KBM-7 (cell line): Measurements from ENCODE around the gene CRMP1.
"Not testable (repeated sequence)": the region's sequence is repeated elsewhere in the genome, so short reads cannot be mapped to it uniquely, and the experiment has no call there.

Source experiments
- DNase-seq: peaks from one replicate; pipeline ENCODE4 v3.0.0-alpha.2; 2015
- in situ Hi-C: fragments of 300-500 bp; cut with MboI; formaldehyde crosslinking; loops from 2 replicates; pipeline ENCODE4 v1.14.3; 2020; ENCODE audit warnings: low sequenced_read_pairs, low pct_unique_long_range_greater_than_20kb, mixed read lengths

Gene CRMP1

GRCh38 chr4:5866841-5867813 is 25.8 kb downstream of the CRMP1 start:
- in situ Hi-C loops: no loop called here
- no peak for DNase-seq

DNA sequence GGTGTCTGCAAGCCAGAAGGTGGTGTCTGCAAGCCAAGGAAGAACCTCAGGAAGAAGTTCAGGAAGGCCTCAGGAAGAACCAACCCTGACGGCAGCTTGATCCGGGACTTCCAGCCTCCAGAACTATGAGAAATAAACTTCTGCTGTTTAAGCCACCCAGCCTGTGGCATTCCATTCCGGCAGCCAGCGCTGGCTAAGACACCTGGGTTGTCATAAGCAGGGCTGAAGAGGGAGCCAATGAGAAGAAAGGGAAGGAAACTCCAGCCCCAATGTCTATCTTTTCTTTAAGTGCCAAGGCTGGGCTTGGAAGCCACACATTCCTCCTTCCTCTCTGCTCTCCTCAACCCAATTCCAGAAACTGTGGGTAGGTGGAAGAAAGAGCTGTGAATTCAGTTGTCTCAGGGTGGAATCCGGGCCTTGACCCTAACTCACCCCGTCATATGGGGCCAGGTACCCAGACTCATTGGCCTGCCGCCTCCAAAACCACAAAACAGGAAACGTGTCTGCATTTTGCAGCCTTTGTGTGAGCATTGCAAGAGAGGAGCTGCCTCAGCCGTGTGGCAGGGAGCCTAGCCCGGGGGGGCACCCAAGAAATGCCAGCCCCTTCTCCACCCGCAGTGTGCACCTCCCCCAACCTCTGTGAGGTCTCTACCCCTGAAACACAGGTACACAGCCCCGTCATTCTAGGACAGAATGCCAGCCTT is 26.8 kb downstream of the CRMP1 start:
- in situ Hi-C loops: no loop called here
- DNase-seq: peak; percentile 62

- in situ Hi-C loops: no loop called here
- DNase-seq: peak; percentile 33
Observed at GRCh38 chr4:5863461-5864113, 29.3 kb downstream of the CRMP1 start.

- in situ Hi-C loops: no loop called here
- DNase-seq: no peak
Observed at GRCh38 chr4:5858020-5858769, 34.7 kb downstream of the CRMP1 start.

DNA sequence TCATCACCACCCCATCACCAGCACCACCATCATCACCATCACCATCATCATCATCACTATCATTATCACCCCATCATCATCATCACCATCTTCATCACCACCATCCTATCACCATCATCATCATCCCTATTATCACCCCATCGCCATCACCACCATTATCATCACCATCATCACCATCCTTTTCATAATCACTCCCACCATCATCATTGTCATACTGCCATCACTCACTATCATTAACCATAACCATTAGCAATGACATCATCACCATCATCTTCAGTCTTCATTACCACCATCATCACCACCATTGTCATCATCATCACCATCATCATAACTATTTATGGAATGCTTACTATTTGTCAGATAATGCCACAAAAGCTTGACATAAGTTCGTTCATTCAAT is 35.7 kb downstream of the CRMP1 start:
- DNase-seq: no peak
- in situ Hi-C loops: no loop called here

DNA sequence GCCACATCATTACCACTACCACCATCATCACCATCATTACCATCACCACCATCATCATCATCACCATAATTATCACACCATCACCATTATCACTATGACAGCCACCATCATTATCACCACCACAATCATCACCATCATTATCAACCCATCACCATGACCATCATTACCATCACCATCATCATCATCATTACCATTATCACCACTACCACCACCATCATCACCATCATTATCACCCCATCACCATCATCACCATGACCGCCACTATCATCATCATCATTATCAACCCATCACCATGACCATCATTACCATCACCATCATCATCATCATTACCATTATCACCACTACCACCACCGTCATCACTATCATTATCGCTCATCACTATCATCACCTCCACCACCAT is 36.5 kb downstream of the CRMP1 start:
- DNase-seq, in situ Hi-C loops: not testable (repeated sequence)

- in situ Hi-C loops: no loop called here
- no peak for DNase-seq
Observed at GRCh38 chr4:5854929-5855328, 38.0 kb downstream of the CRMP1 start.

DNA sequence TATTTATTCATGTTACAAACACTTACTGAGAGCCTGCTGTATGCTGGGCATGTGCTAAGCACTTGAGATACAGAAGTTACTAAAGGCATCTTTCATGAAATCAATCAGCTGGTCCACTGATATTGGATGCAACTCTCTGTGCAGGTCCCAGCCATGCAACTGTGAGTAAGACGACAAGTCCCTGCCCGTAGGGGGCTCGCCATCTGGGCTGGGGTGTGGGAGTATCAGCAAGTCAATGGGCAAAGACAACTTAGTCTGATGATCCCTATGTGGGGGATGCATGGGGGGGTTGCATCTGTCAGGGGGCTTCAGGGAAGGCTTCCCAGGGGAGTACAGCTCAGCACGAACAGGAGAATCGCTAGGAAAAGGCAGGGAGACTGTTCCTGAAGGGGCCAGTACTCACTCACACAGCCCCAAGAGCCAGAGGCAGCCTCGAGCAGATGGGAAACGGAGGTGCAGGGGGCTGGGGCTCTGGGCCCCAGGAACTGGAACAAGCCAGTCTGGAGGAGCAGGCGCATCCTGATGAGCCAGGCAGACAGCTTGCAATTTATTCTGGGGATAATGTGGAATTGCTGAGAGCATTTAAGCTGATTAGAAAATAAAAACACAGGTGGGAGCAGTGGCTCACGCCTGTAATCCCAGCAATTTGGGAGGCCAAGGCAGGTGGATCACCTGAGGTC is 40.2 kb downstream of the CRMP1 start:
- in situ Hi-C loops: no loop called here
- no peak for DNase-seq

GRCh38 chr4:5851637-5852301 is 41.1 kb downstream of the CRMP1 start:
- DNase-seq: no peak
- in situ Hi-C loops: no loop called here

DNA sequence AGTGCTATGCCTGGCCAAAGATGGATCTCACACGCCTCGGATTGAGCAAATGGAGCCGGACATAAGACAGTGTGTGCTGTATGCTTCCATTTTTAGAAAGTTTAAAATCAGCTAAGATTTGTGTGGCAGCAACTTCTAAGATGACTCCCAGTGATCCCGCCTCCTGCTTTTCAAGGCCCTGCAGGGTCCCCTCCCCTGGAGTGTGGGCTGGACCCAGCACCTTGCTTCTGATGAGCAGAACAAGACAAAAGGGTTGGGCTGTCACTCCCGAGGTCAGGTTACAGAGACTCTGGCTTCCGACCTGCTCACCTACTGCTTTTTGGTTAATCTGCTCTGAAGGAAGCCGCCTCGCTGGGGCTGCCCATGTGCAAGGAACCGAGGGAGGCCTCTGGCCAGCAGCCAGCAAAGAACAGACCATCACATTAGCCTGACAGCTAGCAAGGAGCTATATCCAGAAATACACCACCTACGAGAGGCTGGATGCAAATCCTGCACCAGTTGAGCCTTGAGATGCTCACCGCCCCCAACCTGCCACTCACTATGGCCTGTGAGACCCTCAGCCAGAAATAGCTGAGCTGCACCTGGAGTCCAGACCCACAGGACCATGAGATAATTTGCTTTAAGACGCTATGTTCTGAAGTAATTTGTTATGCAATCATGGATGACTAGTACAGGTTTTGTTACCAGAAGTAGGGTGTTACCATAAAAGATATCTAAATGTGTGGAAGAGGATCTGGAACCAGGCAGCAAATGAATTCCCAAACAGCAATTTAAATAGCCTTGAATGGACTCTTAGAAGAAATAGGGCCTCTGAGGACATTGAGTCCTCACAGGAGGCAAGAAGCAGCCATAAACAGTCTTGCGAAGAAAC is 47.6 kb downstream of the CRMP1 start:
- in situ Hi-C loops: no loop called here
- no peak for DNase-seq

DNA sequence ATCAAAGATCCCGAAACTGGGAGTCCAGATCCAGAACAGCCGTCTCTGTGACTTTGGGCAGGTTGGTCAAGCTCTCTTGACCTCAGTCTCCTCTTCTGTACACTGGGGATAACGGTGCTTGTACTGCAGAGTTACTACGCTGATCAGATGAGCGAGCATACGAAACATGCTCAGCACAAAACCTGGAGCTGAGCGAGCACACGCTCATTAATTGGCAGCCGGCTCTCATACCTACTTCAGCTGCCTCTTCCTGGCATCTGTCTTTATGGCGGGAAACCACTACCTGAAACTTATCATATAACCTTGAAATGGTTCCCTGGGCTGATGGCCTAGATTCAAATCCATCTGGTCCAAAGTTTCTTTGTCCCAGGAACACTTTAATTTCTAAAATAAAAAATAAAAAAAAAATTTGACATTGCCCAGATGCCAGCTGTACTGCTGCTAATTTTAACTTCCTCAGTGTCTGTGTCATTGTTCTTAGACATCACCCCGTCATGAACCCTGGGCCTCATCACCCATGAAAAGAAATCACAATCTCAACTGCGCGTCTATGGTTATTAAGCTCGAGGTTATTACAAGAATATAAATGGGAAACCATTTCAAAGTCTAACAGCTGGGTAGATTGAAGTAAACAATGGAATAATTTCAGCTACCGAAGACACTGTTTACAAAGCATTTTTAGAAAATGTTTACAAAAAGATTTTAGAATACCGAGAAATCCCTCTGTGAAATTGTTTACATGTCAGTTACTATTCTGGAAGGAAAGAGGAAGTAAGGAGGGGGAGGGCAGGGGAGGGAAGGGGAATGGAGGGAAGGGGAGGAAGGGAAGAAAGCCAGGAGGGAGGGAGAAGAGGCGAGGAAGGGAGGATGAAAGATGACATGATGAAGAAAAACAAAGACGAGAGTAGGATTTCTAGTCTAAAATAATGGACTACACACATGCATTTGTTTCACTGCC is 49.0 kb downstream of the CRMP1 start:
- in situ Hi-C loops: no loop called here
- peak; percentile 36 for DNase-seq

DNA sequence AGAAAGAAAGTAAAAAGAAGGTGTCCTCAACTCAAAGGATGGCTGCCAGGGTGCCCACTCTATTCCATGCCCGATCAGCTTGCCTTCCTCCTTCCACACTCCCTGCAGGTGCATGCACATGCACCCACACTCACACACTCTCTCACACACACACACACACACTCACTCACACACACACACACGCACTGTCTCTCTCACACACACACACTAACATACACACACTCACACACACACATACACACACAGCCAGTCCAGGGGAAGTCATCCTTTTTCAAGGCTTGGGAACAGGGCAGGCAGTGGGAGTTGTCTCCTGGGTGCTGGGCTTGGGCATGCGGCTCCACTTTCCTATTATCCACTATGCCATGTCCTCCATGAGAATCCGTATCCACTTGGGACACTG is 50.4 kb downstream of the CRMP1 start:
- in situ Hi-C loops: no loop called here
- DNase-seq: no peak

DNA sequence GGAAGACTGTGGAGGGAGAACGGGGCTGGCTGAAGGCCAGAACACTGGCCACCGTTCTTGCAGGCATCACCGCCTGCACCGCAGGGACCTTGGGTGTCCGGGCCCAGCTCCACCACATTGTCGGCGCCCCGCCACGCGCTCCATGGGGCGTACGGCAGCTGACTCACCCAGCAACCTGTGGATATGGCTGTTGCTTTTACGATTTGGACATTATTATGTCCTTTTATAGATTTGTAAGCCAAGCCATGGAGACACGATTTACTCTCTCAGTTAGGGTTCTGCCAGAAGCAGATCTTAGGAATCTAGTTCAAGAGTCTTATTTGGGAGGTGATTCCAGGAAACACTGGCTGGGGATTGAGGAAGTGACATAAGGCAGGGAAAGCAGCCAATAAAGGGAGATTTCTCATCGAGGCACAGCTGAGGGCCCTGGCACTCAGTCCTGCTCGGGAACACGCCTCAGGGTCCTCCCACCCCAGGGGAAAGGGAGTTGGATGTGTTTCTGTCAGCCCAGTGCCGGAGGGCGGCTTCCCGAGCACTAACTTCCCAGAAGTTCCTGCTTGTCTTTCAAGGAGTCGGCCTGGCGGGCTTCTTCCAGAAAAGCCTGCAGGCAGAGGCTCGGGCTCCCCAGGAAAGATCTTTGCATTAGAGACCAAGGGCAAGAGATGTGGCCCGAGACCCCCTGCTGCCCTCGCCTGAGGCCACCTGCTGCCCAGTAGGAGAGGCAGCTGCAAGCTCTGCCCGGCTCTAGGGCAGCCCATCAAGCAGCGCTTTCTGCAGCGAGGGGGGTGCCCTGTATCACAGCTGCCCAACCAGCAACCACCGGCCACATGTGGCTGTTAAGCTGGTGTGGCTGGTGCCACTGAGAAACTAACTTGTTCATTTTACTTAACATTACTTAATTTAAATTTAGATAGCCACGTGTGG is 52.9 kb downstream of the CRMP1 start:
- in situ Hi-C loops: no loop called here
- no peak for DNase-seq

- in situ Hi-C loops: no loop called here
- no peak for DNase-seq
Observed at GRCh38 chr4:5839332-5839731, 53.6 kb downstream of the CRMP1 start.

- DNase-seq, in situ Hi-C loops: not testable (repeated sequence)
Observed at GRCh38 chr4:5837483-5837882, 55.4 kb downstream of the CRMP1 start.
